ENCODE measurements around the gene ADPRM. TPM values are rescaled to one million over a fixed set of nuclear protein-coding genes. Genes with fewer than 3 reads are reported as not detected.

Gene ADPRM
- total RNA-seq, 1 donor from 2014 or later, result 14.1 TPM

- H3K4me1 Mint-ChIP-seq, result no peaks in the 10 kb centered on the region
- TF ChIP-seq CTCF (IDR thresholded peaks at IDR 0.05), result no peak
- intact Hi-C loops (cut with micrococcal nuclease), result loop anchor here (10.0 kb wide), 1 partner anchor 92 kb away; no protein-coding TSS in a partner anchor
- no peak for ATAC-seq (ENCODE audit: low read depth)
- H3K9me3 Mint-ChIP-seq, result no peaks in the 10 kb centered on the region
- H3K27me3 Mint-ChIP-seq, result no peaks in the 10 kb centered on the region
- H3K27ac Mint-ChIP-seq, result no peak overlapping the region
- CTCF ChIA-PET, result no interaction called here
- no peak overlapping the region for H3K4me3 Mint-ChIP-seq
- POLR2A ChIA-PET, result no interaction called here
- H3K36me3 Mint-ChIP-seq (ENCODE audit: low read depth), result no peaks in the 10 kb centered on the region
- DNase-seq, result no peak
These were observed 55.3 kb downstream of the ADPRM start for GRCh38 chr17:10752696-10753095.

GRCh38 chr17:10754109-10754508 lies 56.7 kb downstream of the ADPRM start:
- Mint-ChIP-seq H3K27me3 (no peaks in the 10 kb centered on the region), H3K27ac (no peak overlapping the region), H3K4me1 (no peaks in the 10 kb centered on the region), H3K9me3 (no peaks in the 10 kb centered on the region), H3K4me3 (no peak overlapping the region), H3K36me3 (ENCODE audit: low read depth) (no peaks in the 10 kb centered on the region)
- ChIA-PET POLR2A (no interaction called here), CTCF (no interaction called here)
- no peak for TF ChIP-seq CTCF (IDR thresholded peaks at IDR 0.05)
- ATAC-seq (ENCODE audit: low read depth) (no peak), DNase-seq (no peak)
- intact Hi-C loops (cut with micrococcal nuclease), result loop anchor here (10.0 kb wide), 1 partner anchor 91 kb away; no protein-coding TSS in a partner anchor

- POLR2A ChIA-PET, result no interaction called here
- Mint-ChIP-seq H3K4me3 (no peak overlapping the region), H3K4me1 (no peaks in the 10 kb centered on the region), H3K9me3 (no peaks in the 10 kb centered on the region), H3K36me3 (ENCODE audit: low read depth) (no peaks in the 10 kb centered on the region), H3K27me3 (no peaks in the 10 kb centered on the region), H3K27ac (no peak overlapping the region)
- CTCF ChIA-PET, result no interaction called here
- no peak for TF ChIP-seq CTCF (IDR thresholded peaks at IDR 0.05)
- intact Hi-C loops (cut with micrococcal nuclease), result loop anchor here (10.0 kb wide), 1 partner anchor 90 kb away; no protein-coding TSS in a partner anchor
- DNase-seq (no peak), ATAC-seq (ENCODE audit: low read depth) (no peak)
These were observed 57.6 kb downstream of the ADPRM start for GRCh38 chr17:10754861-10755591.

GRCh38 chr17:10755592-10756127 lies 58.3 kb downstream of the ADPRM start:
- ATAC-seq (ENCODE audit: low read depth) (no peak), DNase-seq (no peak)
- H3K4me1 Mint-ChIP-seq, result no peaks in the 10 kb centered on the region
- no peak overlapping the region for H3K4me3 Mint-ChIP-seq
- H3K27me3 Mint-ChIP-seq, result no peaks in the 10 kb centered on the region
- no peak overlapping the region for H3K27ac Mint-ChIP-seq
- CTCF ChIA-PET, result no interaction called here
- no peaks in the 10 kb centered on the region for H3K36me3 Mint-ChIP-seq (ENCODE audit: low read depth)
- POLR2A ChIA-PET, result no interaction called here
- no peaks in the 10 kb centered on the region for H3K9me3 Mint-ChIP-seq
- intact Hi-C loops (cut with micrococcal nuclease), result loop anchor here (10.0 kb wide), 1 partner anchor 89 kb away; no protein-coding TSS in a partner anchor
- TF ChIP-seq CTCF (IDR thresholded peaks at IDR 0.05), result no peak

GRCh38 chr17:10756185-10756584 lies 58.8 kb downstream of the ADPRM start:
- CTCF ChIA-PET, result no interaction called here
- Mint-ChIP-seq H3K36me3 (ENCODE audit: low read depth) (no peaks in the 10 kb centered on the region), H3K27me3 (no peaks in the 10 kb centered on the region), H3K4me1 (no peaks in the 10 kb centered on the region), H3K27ac (no peak overlapping the region), H3K4me3 (no peak overlapping the region), H3K9me3 (no peaks in the 10 kb centered on the region)
- POLR2A ChIA-PET, result no interaction called here
- no peak for TF ChIP-seq CTCF (IDR thresholded peaks at IDR 0.05)
- no peak for DNase-seq
- intact Hi-C loops (cut with micrococcal nuclease), result loop anchor here (10.0 kb wide), 1 partner anchor 89 kb away; no protein-coding TSS in a partner anchor
- no peak for ATAC-seq (ENCODE audit: low read depth)

Data from activated B cell treated with CpG ODN at 0.5 μM for 24 hours (primary cell).